Tongue (tissue), 2 donors: ENCODE data around the gene PDSS2. TPM values are rescaled to one million over a fixed set of nuclear protein-coding genes. Genes with fewer than 3 reads are reported as not detected.
"Not testable (repeated sequence)": the region's sequence is repeated elsewhere in the genome, so short reads cannot be mapped to it uniquely, and the experiment has no call there.

Experiments used
- DNase-seq: peaks from one replicate; pipeline ENCODE4 v3.0.0-alpha.2; 2015
- total RNA-seq: library from RNA; depleted of rRNA; stranded (reverse); fragments of >200 nt; gene quantifications from one replicate; pipeline ENCODE4 v1.2.3, GENCODE V29; 2014

Gene PDSS2
- total RNA-seq, 1 donor from 2014 or later = 11.6 TPM

DNA sequence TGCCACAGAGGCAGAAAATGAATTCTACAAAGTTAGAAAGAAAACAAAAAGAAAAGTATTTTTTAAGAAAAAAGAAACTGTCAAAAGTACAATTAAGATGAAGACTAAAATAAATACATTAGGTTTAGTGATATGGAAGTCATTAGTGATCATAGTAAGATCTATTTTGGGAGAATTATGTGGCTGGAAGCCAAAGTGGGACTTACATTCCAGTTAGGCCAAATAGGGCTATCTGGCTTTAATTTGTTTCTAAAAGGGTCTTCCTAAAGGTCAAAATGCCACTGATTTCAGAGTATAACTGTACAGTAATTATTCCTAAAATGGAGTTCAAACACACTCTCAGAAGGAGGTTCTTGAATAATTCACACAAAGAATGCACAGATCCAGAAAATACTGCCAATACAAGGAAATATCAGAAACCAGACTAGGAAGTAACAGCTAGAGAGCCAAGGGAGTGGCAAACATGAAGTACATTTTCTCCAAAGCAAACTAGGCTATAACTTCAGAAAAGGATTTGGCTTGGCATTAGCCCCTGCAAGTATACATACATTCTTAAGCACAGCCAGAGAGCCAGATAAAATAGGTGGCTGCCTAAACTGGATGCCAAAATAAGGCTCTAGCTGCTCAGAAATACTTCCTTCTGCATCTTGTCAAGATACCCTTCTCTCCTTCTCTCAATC lies 45.3 kb downstream of the PDSS2 start:
- DNase-seq = peak; percentile 45

DNA sequence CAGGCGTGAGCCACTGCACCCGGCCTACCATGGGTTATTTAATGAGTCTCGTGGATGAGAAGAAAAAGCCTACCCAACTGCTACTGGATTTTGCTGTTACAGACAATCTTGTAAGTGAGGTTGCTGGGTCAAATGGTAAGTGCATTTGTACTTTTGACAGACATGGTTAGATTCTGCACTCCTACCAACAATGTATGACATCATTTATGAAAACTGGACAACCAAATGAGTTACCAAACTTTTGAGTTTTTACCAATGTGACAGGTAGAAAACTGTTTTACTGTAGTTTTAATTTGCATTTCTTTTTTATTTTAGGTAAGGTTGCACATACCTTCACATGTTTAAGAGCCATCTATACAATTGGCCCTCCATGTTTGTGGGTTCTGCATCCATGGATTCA lies 48.2 kb downstream of the PDSS2 start:
- DNase-seq = no peak

- DNase-seq = no peak
Measured at GRCh38 chr6:107409942-107410341, 49.4 kb downstream of the PDSS2 start.

DNA sequence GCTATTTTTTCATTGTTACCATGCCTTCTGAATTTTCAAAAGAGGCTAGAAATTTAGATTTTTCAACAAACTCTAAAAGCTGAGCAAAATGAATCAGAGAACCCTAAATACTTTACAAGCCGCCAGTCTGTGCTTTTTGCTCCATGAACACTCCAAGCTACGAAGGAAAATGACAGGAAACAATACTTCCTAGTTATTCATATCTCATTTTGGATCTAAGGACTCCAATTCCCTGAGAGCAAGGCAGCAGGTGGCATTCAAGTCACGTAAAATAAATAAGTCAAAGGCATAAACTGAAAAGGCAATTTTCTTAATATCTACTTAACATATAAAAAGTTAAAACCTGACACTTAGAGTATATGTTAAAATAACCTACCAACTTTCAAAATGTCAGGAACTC lies 50.6 kb downstream of the PDSS2 start:
- no peak for DNase-seq

- no peak for DNase-seq
Measured at GRCh38 chr6:107405002-107405401, 54.4 kb downstream of the PDSS2 start.

GRCh38 chr6:107402533-107402932 lies 56.8 kb downstream of the PDSS2 start:
- DNase-seq = no peak

GRCh38 chr6:107401573-107401972 lies 57.8 kb downstream of the PDSS2 start:
- DNase-seq = no peak

DNA sequence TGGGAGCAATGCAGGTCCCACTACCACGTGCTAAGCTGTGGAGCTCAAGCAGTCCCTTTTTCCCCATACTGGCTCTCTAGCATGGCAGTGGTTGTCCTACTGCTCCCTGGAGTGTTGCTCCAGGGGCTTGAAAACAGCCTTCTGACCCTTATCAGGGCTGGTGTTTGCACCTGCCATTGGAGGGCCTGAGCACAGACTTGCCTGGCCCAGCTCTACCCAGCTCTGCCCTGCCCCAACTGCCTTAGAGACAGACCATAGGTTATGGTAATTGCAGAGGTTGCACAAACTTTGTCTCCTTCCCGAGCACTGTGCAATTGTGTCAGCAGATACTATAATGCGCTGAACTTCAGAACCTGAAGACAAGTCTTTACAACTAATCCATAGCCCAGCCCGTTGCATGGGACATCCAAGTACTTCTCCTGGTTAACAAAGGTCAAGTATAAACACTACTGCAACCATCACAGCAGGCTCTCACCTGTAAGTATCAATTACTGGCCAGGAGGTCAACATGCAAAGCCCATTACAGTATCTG lies 58.7 kb downstream of the PDSS2 start:
- no peak for DNase-seq

DNA sequence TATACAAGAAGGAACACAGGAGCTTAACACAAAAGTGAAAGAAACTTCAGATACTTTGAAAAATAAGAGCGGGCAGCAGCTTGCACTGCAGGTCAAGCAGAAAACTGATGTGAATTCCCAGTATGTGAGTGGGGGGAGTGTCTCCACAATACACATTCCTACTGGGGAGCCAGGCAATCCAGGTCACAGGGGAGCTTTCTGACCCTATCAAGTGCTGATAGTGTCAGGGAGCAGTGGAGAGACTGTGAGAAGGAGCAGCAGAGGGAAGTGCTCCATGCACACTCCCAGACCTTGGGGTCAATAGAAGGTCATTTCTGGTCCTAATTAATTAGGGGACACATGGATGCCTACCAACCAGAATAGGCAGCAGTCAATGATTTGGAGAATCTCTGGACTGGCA lies 59.4 kb downstream of the PDSS2 start:
- DNase-seq = no peak

DNA sequence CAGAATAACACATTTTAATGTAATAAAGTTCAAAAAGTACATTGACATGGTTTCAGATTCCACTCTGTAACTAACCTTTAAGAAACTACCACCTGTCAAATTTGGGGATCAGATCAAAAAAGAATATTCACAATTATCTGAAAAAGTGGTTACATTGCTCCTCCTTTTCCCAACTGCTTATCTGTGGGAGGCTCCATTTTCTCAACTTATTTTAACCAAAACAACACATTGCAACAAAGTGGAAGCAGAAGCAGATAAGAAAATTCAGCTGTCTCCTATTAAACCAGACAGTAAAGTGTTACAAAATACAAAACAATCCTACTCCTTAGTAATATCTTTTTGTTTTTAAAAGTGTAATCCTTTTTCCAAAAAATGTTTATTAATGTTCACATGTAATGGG lies 61.4 kb downstream of the PDSS2 start:
- DNase-seq = no peak

GRCh38 chr6:107396211-107396610 lies 63.2 kb downstream of the PDSS2 start:
- no peak for DNase-seq

DNA sequence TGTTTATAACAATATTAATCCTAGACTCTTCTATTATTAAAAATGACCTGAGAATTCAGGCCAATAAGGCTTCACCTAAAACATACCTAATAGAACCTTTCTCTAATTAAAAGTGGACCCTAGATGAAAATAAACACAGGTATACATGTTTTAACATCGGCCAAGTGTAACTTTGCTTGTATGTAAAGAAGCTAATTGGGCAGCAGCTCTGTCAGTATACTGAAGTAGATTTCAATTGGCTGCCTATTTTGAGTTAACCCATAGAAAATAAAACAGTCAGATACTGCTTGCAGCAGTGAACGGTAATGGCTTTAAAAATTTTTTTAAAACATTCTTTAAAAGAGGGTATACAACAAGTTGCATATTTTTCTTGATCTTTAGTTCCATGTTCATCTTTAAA lies 67.3 kb downstream of the PDSS2 start:
- no peak for DNase-seq

GRCh38 chr6:107390685-107391435 lies 68.5 kb downstream of the PDSS2 start:
- DNase-seq = no peak

DNA sequence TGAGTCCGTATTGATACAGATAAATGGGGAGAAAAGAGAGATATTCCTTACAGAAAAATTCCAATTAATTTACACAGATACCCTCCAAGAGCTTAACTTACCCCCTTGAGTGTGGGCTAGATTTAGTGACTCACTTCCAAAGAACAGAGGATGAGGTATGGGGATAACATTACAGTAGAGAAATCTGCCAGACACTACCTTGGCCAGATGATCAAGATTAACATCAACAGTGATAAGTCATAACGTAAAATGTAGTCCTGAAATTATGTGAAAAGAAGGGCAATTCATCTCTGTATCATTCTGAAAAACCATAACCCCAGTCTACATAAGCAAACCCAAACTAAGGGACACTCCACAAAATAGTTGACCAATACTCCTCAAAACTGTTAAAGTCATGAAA lies 69.3 kb downstream of the PDSS2 start:
- no peak for DNase-seq

DNA sequence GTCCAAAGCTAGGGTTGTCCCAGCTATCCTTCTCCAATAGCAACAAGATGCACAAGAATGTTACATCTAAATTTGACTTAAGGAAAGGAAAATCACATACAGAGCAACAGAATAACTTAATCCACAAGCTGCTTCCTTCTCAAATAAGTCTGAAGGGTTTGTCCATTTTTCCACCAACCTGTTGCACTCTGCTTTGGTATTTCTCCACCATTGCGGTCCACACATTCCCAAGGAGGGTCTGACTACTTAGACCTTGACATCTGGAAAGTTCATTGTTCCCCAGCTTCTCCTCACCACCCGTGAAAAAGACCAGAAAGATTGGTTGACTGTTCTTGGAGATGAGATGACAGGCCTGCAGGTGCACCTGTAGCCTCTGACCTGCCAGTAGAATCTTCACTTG lies 72.5 kb downstream of the PDSS2 start:
- no peak for DNase-seq

DNA sequence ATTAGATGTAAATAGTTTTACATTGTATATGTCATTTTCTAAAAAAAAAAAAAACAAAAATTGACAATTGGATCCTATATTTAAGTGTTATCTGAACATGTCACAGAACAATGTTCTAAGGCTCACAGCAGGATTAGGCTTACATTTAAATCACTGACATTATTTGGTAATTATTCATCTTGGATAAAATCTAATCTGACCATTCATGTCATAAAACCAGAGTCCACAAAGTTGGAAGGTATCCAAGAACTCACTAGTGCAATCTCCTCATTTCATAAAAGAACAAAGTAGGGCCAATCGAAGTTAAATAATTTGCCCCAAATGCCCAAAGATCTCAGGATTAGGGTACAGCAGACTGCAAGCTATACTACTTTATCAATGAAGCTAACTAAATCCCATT lies 73.0 kb downstream of the PDSS2 start:
- no peak for DNase-seq

DNA sequence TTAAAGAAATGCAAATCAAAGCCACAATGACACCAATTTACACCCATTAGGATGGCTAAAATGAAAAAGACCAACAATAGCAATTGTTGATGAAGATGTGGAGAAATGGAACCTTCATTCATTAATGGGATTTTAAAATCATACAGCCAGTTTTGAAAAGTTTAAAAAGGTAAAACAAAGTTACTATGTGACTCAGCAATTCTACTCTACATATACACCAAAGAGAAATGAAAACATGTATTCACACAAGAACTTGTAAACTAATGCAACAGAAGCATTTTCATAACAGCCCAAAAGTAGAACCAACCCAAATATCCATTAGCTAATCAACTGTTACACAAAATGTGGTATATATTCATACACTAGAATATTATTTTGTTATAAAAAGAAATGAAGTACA lies 75.7 kb downstream of the PDSS2 start:
- DNase-seq = no peak

DNA sequence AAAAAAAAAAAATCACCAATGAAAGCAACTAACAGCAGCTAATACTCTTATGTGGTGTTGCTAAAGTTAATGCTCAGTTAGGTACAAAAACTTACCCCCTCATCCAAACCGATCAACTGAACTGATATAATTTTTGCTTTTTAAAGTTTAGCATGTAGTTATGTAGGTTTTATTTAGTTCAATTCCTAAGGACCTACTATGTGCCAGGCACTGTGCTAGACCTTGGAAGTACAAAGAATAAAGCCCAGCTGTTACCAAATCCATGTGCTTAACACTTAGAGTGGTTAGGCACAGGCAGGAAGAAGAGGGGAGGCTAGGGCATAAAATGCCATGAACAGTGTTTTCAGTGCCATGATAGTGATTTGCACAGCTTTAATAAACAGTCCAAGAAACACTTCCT lies 85.1 kb downstream of the PDSS2 start:
- DNase-seq = no peak

- DNase-seq = no peak
Measured at GRCh38 chr6:107369493-107369892, 89.9 kb downstream of the PDSS2 start.

GRCh38 chr6:107368471-107368870 lies 90.9 kb downstream of the PDSS2 start:
- DNase-seq = no peak

DNA sequence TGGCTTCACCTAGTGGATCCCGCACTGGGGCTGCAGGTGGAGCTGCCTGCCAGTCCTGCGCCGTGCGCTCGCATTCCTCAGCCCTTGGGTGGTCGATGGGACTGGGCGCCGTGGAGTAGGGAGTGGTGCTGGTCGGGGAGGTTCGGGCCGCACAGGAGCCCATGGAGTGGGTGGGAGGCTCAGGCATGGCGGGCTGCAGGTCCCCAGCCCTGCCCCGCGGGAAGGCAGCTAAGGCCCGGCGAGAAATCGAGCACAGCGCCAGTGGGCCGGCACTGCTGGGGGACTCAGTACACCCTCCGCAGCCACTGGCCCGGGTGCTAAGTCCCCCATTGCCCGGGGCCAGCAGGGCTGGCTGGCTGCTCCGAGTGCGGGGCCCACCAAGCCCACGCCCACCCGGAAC lies 95.2 kb downstream of the PDSS2 start:
- DNase-seq = not testable (repeated sequence)

DNA sequence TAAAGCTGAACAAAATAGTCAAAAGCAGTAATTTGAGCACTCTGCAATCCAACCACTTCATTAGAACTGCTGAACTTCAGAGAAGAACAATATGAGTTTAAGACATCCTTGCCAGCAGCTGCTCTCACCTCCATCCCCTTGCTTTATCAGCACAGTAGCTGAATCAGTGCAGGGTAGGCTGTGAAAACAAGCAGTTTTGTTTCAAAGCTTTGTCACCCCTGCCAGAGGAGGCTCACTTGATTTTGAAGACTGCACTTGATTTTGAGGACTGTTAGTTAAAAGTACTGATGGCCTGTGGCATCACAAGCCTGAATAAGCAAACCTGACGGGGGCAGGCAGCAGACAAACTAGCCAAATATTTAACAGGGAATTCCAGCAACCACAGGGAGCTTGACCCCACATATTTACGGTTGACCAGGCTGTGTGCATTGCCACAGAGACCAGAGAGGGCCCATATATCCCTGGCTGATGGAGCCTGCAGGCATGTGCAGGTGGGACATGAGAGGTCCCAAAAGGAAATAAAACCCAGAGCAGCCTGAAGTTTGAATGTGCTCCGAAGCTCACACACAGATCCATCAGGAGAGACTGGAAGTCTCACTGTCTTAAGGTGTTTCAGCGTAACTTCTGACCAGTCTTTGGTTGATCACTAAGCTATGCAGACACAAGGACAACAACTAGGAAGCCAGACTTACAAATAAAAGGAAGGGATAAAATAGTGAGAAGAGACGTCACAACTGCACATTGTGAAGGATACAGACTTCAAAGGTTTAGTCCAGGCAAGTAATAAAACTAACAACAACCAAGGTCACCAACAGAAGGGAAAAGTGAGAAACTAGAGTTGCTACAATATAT lies 97.4 kb downstream of the PDSS2 start:
- no peak for DNase-seq

GRCh38 chr6:107360476-107360875 lies 98.9 kb downstream of the PDSS2 start:
- DNase-seq = no peak
